NCI-H1436 (cell line): ENCODE data around the gene FAM111A.
"Not testable (repeated sequence)": the region's sequence is repeated elsewhere in the genome, so short reads cannot be mapped to it uniquely, and the experiment has no call there.

Source experiments
- DNase-seq: peaks from one replicate; lab custom pipeline; 2025; lab: John Stamatoyannopoulos, UW

FAM111A gene, protein sequence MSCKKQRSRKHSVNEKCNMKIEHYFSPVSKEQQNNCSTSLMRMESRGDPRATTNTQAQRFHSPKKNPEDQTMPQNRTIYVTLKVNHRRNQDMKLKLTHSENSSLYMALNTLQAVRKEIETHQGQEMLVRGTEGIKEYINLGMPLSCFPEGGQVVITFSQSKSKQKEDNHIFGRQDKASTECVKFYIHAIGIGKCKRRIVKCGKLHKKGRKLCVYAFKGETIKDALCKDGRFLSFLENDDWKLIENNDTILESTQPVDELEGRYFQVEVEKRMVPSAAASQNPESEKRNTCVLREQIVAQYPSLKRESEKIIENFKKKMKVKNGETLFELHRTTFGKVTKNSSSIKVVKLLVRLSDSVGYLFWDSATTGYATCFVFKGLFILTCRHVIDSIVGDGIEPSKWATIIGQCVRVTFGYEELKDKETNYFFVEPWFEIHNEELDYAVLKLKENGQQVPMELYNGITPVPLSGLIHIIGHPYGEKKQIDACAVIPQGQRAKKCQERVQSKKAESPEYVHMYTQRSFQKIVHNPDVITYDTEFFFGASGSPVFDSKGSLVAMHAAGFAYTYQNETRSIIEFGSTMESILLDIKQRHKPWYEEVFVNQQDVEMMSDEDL

DNA sequence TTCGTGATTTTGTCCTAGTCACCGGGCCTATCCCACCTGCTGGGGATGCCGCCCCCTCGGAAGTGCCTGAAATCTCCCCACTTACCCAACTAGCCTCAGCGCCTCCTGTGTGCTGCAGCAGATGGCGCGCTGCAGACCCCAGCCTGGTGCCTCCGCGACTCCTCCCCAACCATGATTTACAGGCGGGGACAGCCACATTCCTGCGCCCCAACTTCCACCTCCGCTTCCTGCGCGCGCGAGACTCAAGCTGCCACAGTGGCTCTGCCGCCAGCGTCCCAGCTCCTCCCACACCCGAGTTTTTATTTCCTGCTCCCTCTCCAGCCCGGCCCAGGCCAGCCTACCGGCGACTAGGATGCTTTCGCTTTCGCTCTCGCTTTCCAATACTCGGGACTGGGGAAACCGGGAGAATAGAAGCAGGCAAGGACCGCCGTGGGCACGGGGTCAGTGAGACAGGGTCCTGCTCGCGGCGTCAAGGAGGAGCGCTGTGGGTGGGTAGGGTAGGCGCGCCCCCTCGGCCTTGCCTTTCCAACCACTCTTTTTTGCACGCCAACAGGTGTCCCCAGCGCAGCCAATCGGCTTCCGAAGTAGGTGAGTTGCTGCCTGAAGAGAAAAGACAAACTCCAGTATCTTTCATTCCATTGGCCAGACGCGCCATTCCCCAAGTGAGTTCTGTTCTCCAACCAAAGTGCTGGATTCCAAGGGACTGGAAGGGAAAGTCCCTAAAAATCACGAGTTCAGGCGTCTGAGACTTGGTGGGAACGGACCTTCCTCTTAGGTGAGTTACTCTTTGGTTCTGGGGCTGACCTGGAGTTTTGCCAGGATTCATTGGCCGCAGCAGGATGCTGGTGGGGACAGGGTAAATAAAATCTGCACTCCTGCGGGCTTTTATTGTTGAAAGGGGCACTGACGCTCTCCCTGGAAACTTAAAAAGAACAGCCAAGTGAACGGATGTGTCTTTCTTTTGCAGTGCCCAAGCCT, at the start of gene FAM111A:
TSS of gene FAM111A (plus strand) at position 327 of the 978 bp plus-strand sequence. CDS start 6,017 bp downstream, outside the sequence.
- peak; percentile 82 for DNase-seq

DNA sequence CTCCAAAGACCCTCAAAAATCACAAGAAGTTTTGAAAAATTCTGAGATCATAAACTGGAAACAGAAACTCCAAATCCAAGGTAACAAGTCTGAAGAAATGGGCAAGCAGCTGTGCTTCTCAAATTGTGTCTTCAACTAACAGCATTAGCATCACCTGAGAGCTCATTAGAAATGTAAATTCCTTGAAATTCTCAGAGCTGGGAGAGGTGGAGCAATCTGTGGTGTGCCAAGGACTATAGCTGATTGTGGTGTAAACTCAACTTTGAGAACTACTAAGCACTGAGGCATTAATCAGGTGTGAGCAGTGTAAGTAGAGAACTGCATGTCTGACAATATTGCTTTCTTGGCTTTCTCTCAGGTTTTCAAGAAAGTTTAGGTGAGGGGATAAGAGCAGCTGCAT, 49.1 kb upstream of the FAM111A start:
- not testable (repeated sequence) for DNase-seq

DNA sequence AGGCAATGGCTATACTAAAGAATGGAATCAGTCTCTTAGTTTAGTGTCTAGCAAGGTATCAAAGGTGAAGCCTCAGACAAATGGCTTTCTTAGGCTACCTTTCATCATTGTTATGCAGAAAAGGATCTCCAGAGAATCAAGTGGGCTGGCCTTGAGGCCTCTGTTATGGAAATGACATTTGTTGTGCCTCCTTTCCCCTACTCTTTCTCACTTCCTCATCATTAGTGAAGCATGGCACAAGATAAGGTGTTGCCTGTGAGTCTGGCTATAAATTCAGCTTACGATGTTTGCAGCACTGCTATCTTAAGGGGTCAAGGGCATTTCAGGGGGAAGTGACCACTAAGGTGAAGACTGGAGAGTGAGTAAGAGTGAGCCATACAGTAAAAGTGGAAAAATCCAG, 47.4 kb upstream of the FAM111A start:
- not testable (repeated sequence) for DNase-seq

DNA sequence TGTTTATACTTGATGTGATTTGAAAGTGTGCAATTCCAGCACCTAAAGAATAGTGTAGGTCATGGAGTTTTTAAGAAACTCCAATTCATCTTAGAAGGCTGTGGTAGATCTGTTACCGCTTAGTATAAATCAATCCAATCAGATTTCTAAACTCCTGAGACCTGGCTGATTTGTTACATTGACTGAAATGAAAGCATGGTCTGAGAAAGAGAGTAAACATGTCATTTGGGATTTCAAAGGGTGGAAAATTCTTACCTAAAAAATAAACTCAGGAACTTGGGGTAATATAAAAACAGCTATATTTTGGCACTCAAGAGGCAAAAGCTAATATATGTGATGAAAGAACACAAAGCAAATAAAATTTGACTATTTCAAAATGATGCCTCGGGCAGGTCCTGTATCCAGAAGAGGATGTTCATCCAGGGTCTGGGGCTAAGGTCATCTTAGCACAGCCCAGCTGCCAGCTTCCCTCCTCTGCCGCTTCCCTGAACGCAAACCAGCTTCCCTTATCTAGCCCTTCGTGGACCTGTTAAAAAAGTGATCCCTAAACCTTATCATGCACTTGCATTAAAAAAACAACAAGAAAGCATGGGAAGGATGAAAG, 46.6 kb upstream of the FAM111A start:
- DNase-seq, result not testable (repeated sequence)

DNA sequence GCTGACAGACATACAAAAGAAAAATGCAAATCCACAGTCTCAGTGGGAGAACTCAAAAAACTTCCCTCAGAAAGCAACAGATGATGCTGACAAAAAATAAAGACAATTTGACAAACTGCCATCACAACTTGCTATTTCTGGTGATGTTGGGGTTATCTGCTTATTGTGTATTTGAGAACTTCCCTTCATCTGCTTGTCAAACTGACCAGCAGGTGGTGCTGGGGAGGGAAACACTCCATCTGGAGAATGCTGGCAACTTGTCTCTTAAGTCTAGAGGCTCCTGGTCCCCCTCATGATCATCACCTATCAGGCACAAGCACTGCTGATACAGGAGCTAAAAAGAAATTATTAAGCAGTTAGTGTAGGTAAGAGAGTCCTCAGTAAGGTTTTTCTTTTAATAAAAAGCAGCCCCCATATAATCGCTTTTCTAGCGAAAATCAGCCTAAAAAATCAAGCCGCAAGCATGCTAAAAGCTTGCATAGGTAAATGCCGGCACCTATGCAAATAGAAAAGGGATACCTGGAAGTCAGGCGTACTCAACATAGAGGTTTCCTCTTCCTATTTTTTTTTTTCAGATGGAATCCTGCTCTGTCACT, 45.4 kb upstream of the FAM111A start:
- DNase-seq, result no peak

DNA sequence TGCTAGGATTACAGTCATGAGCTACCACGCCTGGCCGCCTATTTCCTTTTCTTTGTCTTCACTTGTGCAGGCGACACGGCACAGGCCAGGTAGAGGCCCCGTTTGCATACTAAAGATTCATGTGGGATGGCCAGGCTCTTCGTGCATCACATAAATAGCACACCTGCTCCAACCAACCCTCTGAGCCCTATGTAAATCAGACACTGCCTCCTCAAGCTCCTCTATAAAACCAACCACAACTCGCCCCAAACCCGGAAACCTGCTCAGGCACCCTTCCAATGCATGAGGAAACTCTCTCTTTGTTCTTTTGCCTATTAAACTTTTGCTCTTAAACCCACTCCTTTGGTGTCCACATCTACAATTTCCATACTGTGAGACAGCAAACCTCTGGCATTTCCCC, 44.7 kb upstream of the FAM111A start:
- DNase-seq, result not testable (repeated sequence)

DNA sequence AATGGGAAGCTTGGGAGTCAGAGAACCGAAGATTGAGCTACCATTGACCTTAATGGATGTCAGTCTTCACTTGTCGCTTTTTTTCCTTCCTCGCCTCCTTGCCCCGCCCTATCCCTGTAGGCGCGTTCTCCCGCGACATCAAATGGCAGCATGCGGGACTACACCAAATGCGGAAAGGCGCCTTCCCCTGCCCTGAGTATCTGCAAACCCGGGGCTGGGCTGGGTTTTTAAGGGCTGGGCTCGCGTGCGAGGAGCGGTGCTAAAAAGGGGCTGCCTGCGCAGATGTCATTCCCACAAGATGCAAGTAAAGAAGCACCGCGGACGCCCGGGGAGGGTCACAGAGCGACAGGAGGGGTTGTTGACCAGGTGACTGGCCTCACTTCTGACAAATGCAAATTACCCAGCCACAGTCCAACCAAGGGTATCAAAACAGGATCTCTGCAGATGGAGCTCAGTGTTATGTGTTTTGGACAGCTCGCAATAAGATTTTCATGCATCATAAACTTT, 40.3 kb upstream of the FAM111A start:
- no peak for DNase-seq

DNA sequence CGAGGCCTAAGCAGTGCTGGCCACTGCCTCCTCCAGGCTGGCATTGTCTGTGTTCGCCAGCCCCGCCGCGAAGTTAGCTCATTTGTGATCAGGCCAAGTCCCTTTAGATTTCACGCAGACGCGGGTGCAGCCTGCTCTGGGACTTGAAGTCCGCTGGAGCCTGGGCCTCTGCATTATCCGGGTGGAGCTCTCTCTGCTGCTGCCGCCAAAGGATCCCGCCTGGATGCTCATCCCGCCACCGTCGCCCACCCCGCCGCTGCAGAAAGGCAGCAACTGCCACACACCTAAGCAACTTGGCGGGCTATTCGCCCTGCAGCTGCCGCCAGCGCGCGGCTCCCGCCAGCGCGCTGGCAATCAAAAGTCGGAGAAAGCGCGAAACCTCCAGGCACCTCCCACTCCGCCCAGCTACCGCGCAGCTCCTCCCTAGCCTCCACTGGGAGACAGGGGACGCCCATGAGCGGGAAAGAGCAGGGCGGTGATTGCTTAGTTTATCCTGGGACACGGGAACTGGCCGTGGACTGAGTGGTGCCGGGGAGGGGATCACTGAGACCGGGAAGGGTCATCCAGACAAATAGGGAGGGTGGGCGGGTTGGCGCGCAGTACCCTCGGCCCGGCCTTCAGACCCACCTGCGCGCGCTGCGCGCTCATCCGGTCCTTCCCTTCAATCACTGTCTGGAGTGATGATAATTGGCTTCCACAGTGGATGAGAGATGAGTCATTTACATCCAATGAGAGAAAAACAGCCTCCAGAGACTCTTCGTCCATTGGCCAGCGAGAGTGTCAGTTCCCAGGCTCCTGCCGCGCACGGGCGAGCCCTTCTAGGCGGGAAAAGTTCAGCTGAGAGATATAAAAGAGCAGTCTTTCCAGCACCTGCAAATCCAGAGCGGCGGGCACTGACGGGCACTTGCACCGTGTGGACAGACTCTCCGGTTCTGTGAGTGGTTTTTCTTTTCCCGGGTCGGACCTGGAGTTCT, 36.0 kb upstream of the FAM111A start, which contains the start of gene FAM111B:
TSS of gene FAM111B (plus strand) at position 875 of the 974 bp plus-strand sequence. CDS start 2,389 bp downstream, outside the sequence.
- peak; percentile 97 for DNase-seq

DNA sequence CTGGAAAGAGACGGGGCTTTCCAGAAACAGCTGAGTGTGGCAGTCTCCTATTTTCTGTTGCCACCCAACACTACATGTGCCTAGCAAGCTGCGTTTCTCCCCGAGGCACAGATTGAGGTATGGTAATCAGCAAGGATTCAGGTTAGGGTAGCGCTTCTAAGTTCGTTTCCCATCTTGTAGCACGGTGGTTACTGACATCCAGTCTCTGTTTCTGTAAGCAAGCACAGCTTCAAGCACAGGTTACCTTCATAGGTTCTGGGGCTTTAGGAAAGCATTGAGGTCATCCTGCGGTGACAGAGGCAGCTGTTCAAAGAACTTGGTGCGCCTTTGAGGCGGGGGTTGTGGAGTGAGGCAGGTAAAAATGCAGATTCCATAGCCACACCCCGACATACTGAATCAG, 34.9 kb upstream of the FAM111A start:
- not testable (repeated sequence) for DNase-seq

DNA sequence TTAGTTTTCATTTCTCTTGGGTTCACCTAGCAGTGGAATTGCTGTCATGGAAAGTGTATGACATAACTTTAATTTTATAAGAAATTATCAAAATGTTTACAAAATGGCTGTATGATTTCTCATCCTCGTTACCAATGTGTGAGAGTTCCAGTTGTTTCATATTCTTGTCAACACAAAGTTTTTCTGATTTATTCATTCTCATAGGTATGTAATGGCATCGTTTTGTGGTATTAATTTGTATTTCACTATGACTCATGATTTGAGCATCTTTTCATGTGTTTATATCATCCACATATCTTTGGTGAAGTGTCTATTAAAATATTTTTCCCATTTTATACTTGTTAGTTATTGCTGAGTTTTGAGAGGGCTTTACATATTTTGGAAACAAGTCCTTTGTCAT, 30.2 kb upstream of the FAM111A start:
- DNase-seq, result no peak

DNA sequence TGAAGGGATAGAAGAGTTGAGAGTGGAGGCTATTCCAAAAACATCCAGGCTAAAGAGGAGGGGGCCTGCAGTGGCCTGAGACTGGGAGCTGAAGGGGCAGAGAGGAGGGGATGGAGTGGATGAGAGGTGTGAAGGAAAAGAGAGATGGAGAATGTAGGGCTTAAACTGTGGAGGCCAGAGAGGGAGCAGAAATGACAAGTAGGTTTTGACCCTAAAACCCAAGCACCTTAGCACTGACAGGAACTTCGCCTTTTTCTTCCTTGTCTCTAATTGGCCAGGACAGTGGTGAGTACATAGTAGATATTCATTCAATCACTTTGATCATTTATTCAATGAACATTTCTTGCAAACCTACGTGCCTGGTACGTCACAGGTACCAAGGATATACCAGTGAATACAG, 28.3 kb upstream of the FAM111A start:
- DNase-seq, result no peak

DNA sequence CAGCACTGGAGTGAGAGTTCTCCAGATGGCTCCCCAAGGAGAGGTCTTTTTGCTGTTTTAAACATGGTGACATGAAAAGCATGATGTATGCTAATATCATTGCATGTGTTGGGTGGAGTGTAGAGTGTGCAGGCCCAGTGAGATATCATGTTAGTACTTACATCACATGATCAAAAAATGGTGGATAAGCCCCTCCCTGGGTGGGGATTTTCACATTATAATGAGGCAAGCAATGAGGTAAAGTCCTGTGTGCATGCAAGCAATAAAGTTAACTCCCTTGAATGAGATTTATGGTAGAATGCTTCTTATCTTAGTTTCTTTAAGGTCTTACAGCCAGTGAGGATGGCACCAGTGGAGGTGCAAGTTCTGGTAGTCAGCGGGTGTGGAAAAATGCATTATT, 27.1 kb upstream of the FAM111A start:
- DNase-seq, result no peak

DNA sequence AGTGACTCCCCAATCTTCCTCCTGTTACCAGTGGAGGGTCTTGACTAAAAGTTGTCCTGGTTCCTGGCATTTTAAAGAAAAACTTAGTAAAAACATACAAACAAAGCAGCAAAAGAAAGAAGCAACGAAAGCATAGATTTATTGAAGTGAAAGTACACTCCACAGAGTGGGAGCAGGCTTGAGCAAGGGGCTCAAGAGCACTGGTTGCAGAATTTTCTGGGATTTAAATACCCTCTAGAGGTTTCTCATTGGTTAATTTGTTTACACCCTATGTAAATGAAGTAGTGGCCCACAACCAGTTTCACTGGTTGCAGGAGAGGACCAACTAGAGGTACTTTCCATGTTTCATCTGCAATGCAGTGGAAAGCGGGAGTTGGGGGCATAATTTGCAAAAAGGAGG, 24.9 kb upstream of the FAM111A start:
- DNase-seq, result no peak

DNA sequence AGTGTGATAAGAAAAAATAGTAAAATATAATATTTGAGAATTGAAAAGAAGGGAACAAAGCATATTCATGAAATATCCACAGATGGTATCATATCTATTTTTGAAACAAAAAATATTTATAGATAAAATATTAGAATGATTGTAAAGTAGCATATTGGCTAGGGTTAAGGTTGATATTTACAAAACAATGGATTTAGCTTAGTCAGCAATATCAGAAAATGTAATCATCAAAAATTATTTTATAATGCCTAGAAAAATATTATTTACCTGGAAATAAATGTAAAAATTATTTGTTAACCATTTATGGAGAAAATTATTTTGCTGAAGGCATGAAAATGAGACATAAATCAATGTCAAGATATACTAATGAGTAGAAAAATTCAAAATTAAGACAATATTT, 22.8 kb upstream of the FAM111A start:
- no peak for DNase-seq

DNA sequence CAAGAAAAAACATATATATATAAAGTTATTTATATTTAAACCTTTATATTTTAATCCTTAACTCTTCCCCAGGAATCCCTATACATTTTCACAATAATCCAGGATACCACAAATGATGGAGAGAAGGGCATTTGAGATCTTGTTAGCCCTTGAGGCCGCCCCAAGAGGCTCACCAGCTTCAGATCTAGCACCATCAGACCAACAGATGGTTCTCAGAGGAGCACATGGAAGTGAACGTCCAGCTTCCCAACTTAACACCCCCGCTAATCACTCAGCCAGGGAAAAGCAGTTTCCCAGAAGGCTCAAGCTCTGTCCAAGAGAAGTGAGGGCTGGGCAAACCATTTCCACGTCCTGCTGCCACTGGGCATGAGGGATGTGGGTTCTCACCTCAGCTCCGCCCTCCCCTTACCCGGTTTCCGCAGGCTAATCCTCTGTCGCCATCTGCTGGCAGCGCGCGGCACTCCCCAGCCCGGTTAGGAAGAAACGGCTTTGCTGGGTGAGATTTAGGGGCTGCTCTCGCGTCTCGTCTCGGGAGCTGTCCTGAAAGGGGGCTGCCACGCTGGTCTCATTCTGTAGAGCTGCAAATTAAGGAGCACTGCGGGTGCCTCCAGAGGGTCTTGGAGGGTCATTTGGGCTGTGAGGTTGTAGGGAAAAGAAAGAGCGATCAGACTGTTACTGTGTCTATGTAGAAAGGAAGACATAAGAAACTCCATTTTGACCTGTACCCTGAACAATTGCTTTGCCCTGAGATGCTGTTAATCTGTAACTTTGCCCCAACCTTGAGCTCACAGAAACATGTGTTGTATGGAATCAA, 6.8 kb upstream of the FAM111A start:
- DNase-seq, result no peak

DNA sequence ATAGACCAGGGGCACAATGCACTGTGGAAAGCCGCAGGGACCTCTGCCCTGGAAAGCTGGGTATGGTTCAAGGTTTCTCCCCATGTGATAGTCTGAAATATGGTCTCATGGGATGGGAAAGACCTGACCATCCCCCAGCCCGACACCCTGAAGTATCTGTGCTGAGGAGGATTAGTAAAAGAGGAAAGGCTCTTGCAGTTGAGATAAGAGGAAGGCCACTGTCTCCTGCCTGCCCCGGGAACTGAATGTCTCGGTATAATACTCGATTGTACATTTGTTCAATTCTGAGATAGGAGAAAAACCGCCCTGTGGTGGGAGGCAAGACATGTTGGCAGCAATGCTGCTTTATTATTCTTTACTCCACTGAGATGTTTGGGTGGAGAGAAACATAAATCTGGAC, 6.1 kb upstream of the FAM111A start:
- DNase-seq, result not testable (repeated sequence)

DNA sequence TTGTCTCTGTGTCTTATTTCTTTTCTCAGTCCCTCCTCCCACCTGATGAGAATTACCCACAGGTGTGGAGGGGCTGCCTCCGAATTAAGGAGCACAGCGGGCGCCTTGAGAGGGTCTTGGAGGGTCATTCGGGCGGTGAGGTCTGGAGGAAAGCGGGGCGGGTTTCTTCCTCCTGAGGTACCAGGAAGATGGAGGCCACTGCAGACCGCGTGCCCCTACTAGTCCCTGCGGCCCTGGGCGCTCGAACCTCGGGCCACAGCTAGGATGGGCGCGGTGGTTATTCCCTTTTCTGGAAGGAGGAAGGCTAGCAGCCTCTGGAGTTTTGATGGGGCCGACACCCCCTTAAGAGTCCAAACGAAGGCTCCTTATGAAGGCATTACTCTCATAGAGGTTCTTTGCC, 5.5 kb upstream of the FAM111A start:
- no peak for DNase-seq

DNA sequence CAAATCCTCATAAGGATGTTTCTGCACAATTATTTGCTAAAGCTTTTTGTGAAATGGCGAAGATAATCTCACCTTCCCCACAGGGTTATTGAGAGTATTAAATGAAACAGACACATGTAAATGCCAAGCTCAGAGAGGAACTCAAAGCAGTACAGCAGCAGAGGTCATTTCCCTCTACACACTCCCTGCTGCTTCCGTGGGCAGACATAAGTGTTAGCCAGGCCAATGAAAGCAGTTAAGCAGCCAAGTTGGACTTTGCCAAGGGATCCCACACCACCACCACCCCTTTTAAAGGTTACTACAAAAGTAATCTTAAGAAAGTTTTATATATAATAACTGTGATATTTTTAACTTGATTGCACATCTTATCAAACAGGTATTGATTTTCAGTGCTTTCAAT, 4.0 kb upstream of the FAM111A start:
- no peak for DNase-seq

DNA sequence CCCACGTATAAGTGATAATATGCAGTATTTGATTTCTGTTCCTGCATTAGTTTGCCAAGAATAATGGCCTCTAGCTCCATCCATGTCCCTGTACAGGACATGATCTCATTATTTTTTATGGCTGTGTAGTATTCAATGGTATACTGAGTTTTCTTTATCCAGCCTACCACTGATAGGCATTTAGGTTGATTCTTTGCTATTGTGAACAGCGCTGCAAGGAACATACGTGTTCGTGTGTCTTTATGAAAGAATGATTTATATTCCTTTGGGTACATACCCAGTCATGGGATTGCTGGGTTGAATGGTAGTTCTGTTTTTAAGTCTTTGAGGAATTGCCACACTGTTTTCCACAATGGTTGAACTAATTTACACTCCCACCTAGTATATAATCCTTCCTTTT, 1.5 kb upstream of the FAM111A start:
- no peak for DNase-seq
